Frontal cortex (tissue), 4 donors: ENCODE data around the gene SNRNP35. TPM values are rescaled to one million over a fixed set of nuclear protein-coding genes. Genes with fewer than 3 reads are reported as not detected.
"Not testable (repeated sequence)": the region's sequence is repeated elsewhere in the genome, so short reads cannot be mapped to it uniquely, and the experiment has no call there.

ENCODE experiments used
- DNase-seq, 2 donors: peaks; one replicate each; pipeline ENCODE4 v3.0.0; 2012; ENCODE audit warnings: low spot score in 2 of 2
- FAIRE-seq: peaks from 2 replicates; lab custom pipeline; 2012; peaks lifted over from hg19 to GRCh38; lab: Jason Lieb, UNC
- total RNA-seq: library from RNA; depleted of rRNA; stranded (reverse); fragments of >200 nt; gene quantifications from one replicate; pipeline ENCODE4 v1.2.3, GENCODE V29; 2014
- donor health status: control.
- donor health status: control.
- donor health status: control.

Gene SNRNP35
- total RNA-seq, 1 donor from 2014 or later, result 23.2 TPM

DNA sequence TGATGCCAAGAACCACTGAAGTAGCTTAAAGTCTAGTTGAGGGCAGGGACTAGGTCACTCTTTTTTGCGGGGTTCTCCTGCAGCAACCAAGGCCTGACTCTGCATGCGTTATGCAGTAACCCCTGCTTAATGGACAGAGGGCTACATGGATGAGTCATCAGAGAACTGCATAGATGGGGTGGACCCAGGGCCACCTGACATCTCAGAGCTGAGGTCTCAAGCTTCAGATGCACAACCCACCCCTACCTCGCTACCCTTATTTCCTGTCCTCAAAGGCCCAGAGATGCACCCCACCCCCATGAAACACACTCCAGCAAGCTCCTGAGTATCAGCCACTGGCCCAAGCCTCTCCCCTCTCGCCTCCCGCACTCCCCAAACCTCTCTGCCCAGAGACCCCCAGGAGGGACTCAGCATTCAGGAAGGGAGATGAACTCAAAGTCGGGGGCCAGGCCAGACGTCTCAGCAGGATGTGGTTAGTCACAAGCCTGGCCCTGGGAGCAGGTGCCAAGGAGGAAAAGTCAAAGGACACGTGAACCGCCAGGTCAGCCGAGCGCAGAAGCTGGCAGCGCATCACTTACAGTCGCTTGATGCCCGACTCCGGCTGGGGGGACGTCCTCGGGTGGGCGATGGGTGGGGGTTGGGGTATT is 25.8 kb downstream of the SNRNP35 start:
- no peak for FAIRE-seq
- no peak for DNase-seq

DNA sequence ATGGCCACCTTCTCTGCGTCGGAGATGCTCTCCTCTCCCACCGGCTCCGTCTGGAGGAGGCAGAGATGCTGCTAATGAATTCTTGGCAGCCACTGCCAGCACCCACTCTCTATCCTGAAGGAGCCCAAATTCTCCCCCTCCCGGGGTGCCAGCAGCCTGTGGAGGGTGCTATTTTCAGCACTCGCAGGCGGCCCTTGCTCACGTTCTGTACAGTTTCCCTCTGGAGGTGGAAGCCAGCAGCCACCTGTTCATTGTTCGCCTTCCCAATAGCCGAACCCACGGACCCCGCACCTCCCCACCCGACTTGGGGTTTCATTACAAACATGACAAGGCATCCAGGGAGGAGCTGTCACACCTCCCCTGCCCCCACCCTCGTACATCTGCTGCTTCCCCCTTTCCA is 27.8 kb downstream of the SNRNP35 start:
- DNase-seq (no peak), FAIRE-seq (no peak)

DNA sequence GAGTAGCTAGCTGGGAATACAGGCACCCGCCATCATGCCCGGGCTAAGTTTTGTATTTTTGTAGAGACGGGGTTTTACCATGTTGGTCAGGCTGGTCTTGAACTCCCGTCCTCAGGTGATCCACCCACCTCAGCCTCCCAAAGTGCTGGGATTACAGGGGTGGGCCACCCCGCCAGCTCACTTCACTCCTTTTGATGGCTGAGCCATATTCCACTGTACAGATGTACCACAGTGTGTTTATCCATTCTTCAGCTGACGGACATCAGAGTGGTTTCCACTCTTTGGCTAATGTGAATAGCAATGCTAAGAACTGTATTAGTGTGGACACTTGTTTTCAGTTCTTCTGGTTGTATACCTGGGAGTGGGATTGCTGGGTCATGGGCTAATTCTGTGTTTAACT is 29.5 kb downstream of the SNRNP35 start:
- DNase-seq (no peak), FAIRE-seq (no peak)

DNA sequence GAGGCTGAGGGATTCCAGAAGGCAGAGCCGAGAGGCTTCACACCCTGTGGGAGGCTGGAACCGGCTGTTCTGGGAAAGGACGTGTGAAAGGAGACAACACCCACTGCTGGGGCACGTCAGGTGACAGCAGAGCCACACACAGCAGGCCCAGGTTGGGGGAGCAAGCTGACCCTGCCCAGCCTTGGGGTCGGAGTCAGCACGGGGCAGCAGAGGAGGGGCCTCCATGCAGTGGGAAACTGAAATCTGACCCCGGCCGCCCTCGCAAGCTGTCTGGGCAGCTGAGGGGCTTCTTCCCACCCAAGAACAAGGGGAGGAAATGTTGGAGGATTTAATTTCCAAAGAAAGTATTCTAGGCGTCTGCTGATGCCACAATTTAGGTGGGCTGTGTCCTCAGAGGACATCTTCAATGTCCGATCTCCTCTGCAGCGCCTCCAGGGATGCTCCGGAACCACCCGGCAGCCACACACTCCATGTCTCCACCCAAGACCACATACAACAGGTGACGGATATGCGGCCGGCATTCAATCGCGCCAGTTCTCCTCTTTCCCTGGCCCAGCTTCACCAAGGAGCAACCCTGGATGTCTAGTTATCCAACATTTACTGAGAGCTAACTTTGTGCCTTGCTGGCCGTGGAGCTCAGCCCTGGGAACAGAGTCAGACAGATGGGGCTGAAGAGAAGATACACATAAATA is 30.7 kb downstream of the SNRNP35 start:
- DNase-seq (no peak), FAIRE-seq (no peak)

DNA sequence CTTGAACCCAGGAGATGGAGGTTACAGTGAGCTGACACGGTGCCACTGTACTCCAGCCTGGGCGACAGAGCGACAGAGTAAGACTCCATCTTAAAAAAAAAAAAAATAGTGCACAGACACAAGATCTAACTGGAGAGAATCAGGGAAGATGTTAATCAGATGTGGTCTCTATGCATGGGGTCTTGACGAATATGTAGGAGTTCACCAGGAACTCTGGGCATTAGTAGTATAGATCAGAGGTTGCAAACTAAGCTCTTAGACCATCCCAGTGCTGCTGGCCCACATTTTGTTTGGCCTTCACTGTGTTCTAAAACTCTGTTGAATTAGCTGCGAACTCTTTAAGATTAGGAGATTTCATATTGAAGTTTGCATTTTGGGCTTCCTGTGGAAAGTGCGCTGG is 31.6 kb downstream of the SNRNP35 start:
- FAIRE-seq, result no peak
- DNase-seq, result no peak

DNA sequence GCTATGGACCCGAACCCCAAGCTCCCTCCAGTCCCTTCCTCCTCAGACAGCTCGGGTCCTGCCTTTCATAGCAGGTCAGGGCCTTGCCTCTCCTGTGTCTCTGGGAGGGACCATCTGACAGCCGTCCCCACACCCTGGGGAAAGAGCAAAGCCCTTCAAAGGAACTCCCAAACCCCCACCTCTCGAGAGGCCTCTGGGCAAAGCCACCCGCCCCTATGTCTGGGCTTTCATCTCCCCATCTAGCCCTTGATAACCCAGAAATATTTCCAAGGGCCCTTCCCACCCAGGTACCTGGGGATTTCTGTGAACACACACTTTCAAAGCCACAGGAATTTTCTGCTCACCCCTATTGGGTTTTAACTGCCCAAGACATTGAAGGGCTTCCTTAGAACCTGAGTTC is 32.1 kb downstream of the SNRNP35 start:
- FAIRE-seq (no peak), DNase-seq (no peak)

DNA sequence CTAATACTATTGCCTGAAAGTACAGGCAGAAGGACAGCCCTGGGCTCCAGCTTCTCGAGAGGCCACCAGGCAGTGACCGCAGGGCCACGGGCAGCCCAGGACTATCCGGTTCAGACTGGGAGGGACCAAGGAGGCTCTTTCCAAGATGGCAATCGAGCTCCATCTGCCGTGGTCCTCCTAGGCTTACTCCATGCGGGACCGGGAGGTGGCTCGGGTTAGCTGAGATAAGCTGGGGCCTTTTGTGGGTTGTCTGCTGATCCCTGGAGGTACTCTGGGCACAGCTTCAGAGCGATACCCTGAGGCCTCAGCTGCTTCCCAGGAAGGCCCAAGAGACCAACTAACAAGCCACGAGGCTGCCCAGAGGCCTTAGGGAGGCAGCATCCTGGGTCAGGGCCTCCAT is 33.1 kb downstream of the SNRNP35 start:
- FAIRE-seq (no peak), DNase-seq (no peak)

DNA sequence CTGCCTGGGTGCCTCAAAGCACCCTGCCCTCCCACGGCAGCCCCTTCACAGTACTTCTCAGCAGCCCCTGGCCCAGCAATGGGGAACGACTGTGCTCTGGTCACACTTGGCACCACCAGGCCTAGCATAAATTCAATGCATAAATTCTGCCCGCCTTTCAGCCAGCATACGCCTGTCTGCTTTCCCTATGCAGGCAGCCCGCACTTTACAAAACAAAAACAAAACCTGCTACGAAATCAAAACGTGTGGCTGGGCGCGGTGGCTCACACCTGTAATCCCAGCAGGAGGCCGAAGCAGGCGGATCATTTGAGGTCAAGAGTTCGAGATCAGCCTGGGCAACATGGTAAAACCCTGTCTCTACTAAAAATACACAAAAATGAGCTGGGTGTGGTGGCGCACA is 33.5 kb downstream of the SNRNP35 start:
- DNase-seq (no peak), FAIRE-seq (no peak)

DNA sequence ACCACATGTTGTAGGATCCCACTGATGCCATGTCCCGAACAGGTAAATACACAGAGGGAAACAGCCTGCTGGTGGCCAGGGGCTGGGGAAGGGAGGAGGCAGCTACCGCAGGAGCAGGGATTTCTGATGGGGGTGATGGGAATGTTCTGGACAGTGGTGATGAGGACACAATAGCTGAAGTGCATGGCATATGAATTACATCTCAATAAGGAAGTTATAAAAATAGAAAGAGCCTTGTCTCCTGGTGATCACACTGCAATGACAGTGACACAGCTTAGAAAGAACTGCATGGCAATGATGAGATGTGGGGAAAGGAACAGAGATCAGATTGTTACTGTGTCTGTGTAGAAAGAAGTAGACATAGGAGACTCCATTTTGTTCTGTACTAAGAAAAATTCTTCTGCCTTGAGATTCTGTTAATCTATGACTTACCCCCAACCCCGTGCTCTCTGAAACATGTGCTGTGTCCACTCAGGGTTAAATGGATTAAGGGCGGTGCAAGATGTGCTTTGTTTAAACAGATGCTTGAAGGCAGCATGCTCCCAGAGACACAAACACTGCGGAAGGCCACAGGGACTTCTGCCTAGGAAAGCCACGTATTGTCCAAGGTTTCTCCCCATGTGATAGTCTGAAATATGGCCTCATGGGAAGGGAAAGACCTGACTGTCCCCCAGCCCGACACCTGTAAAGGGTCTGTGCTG is 34.5 kb downstream of the SNRNP35 start:
- not testable (repeated sequence) for FAIRE-seq, DNase-seq

DNA sequence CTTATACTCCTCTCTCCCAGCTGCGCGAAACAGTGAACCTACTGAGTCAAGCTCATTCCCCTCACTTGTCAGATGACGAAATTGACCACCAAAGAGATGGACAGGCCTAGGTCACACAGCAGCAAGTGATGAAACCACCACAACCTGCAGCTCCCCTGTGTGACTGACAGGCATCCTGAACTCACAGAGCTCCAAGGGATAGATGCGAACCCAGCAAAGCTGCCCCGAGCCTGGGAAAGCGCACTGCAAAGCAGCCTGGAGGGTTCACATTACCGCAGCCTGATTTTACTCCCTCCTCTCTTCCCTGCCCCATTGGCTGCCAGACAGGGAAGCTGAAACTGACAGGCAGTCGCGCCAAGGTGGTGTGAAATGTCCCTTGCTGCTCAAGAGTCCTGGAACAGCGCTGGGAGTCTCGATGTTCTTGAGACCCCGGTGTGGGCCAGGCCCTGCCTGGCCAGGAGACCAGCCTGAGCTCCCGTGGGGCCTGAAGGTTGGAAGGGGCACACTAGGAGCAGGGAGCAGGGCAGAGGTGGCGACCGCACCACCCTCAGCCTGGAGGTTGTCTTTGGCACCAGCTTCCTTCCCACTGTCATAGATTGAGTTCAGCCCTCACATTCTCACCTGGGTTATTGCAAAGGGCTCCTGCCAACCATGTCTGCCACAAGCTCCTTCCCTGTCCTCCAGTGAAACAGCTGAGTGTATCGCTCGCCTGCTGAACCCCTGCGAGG is 36.3 kb downstream of the SNRNP35 start:
- no peak for DNase-seq
- FAIRE-seq, result no peak

DNA sequence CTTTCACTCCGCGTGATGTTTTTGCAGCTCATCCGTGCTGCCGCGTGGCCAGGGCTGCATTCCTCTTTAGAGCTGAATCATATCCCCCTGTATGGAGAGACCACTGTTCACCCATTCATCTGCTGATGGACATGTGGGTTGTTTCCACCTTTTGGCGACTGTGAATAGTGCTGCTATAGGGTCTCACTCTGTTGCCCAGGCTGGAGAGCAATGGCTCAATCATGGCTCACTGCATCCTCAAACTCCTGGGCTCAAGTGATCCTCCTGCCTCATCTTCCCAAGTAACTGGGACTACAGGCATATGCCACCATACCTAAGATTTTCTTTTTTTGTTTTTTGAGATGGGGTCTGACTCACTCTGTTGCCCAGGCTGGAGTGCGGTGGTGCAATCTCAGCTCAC is 39.1 kb downstream of the SNRNP35 start:
- FAIRE-seq, result no peak
- no peak for DNase-seq

DNA sequence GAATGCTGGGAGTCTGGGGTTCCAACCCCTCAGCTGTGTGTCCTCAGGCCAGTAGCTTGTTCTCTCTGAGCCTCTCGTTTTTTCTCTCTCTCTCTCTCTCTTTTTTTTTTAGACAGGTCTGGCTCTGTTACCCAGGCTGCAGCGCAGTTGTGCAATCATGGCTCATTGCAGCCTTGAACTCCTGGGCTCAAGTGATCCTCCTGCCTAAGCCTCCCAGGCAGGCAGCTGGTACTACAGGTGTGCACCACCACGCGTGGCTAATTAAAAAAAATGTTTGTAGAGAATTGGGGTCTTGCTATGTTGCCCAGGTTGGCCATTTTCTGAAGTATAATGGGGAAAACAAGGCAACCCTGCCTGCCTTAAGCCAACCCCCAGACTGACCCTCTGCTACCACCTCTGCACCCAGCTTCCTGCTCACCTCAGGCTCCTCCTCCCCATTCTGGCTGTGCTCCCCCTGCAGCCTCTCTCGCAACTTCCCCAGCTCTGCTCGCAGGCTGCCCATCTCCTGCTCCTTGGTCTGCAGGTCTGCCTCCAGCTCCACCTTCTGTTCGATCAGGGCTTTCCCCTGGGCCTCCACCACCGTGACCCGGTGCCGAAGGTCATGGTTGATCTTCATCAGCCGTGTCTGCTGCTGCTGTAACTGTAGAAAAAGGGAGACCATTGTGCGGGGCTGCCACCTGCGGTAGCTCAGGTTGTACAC is 40.3 kb downstream of the SNRNP35 start:
- FAIRE-seq (no peak), DNase-seq (no peak)

DNA sequence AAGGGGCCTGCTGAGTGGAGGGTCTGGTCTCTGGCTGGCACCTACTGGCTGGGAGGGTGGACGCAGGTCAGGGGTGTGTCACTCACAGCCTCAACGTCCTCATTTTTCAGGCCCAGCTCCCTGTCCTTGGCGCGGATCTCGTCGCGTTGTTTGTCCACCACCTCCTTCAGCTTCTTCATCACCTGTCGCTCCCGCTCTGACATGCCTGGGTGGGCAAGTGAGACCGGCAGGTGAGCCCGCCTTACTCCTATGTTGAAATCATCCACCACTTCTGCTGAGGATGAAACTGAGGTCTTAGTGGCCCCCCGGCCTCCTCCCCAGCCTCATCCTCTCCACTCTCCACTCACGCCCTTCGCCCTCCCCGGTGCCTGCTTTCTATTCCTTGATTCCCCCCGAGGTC is 41.4 kb downstream of the SNRNP35 start:
- DNase-seq (no peak), FAIRE-seq (no peak)

DNA sequence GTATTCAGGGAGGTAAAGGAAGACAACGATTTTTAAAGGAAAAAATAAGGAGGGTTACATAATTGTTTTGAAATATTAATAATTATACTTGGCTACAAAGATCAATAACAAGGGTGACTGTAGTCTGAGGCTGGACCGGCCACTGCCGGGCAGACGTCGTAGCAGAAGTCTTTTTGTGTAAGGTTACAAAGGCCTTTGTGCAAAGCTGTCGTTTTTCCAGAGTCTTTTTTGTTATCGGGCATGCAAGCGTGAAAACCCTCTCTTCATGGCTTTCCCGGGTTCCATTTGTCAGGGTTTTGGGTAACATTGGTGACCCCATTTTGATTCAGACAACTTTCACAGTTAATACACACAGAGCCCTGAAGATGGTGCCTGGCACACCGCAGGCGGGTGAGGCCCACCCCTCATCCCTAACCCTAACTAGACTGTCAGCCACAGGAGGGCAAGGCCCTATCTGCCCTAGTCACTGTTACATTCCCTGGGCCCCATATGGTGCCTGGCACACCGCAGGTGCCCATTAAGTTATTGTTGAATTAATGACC is 44.3 kb downstream of the SNRNP35 start:
- peak; percentile 47 for FAIRE-seq
- peak in 1 of 2 donors; percentile 39 for DNase-seq

DNA sequence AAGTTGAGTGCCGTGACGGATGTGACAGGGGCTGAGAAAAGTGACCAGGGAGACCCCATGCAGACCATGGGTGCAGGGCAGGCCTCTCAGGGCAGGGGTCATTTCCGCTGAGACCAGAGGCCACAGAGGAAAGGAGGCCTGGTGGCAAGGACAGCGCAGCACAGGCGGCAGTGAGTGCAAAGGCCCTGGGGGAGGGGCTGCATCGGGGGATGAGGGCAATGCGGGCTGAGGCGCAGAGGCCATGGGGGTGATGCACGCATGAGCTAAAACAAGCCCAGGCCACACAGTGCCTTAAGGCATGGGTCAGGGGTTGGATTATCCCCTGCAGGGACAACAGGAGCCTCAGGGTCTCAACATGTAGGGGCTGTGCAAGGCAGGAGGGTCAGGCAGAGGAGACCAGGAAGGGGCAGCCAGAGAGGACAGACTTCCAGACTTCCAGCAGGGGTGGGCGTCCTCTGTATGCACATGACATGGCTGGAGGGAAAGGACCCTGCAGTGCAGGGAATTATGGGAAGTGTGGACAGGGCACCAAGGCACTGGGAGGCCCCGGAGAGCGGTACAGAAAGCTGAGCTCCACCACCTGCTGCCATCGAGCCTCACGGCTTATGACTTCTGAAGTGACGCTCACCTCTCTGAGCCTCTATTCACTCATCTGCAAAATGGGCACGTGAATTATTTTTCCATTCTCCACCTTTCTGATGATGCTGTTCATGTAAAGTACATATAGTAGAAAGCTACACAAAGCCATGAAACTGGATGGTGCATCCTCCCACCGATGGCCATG is 48.3 kb downstream of the SNRNP35 start:
- DNase-seq, result no peak
- FAIRE-seq, result no peak

DNA sequence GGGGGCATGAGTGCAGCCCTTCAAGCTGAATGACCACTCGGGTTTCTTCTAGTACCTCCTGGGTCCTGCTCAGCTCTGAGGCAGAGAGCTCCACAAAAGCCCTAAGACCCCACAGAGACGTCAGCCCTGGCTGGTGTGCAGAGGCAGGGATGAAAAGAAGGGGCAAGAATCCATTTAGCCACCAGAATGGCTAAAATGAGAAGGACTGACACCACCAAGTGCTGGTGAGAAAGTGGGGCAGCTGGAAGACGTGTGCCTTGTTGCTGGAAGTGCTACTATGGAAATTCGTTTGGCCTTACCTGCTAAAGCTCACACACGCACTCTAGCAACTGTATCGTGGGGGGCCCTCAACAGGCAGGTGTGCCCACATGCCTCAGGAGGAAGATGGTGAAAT is 48.9 kb downstream of the SNRNP35 start:
- FAIRE-seq (no peak), DNase-seq (no peak)

DNA sequence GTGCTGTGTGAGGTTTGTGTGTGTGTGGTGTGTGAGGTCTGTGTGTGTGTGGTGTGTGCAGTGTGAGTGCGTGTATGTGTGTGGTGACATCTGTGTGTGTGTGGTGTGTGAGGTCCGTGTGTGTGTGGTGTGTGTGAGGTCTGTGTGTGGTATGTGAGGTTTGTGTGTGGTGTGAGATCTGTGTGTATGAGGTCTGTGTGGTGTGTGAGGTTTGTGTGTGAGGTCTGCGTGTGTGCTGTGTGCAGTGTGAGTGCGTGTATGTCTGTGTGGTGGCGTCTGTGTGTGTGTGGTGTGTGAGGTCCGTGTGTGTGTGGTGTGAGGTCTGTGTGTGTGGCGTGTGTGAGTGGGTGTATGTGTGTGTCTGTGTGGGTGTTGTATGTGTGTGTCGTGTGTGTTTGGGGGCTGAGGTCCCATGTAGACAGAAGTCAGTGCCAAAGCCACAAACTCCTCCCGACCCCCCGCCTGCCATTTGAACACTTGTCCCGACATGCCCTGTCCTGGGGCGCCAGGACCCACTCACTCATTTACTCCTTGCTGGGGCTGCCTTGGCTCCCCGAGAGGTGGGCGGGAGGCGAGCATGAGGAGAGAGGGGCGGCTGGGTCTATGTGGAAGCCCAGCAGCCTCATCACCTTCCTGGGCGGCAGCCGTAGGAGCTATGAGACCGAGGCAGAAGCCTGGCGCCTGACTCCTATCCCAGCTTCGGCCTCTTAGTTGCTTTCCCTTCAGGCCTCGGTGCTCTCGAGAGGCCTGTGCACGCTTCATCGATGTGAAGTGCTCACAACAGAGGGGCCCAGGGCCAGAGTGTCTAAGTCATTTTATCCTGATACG is 55.1 kb downstream of the SNRNP35 start:
- DNase-seq, result no peak
- FAIRE-seq, result no peak

DNA sequence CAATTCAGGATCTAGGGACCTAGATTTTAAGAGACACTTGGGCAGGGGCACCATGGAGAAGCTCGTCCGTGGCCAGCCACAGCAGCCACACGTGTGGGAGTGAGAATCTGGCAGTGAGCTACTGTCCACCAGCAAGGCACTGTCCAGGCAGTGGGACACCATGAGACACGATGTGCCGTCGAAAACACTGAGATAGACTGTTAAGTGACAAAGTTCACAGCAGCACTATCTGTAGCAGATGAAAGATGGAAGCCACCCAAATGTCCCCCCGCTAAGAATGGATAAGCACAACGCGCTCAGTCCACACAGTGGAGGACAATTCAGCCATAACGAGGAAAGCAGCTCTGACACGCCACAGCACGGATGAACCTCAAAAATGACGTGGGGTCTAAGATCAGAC is 55.9 kb downstream of the SNRNP35 start:
- FAIRE-seq (no peak), DNase-seq (no peak)
